ENCODE results near the gene NTN3. TPM values are rescaled to one million over a fixed set of nuclear protein-coding genes. Genes with fewer than 3 reads are reported as not detected.

The NTN3 gene
- total and polyA plus RNA-seq, 2 of the 4 experiments (the other 2 are of a cell fraction): 0.18 to 0.38 TPM

DNA sequence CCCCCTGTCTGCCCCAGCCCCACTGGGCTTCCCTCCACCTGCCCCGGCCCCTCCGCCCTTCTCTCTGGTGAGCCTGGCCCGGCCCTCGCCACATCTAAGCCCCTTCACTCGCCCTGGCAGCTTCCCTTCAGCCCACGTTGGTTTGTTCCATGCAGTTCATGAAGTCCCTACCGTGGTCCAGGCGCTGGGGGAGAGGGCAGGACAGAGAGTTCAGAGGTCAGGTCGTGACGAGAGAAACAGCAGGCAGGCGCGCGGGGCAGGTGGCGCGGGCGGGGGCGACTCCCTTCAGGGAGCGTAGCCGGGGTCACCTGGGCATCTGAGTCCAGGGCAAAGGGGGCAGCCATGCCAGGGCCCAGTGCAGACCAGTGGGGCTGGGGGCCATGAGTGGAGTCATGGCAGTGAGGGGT is 20.1 kb upstream of the NTN3 start:
- intact Hi-C loops (cut with micrococcal nuclease): no loop called here
- no peaks in the 10 kb centered on the region for H3K27me3 ChIP-seq (ENCODE audit: control insufficient read depth, insufficient read depth, low read length)
- POLR2A ChIA-PET (ENCODE audit: unreplicated experiment): no interaction called here
- no peaks in the 10 kb centered on the region for H3K9me3 ChIP-seq (ENCODE audit: control insufficient read depth, insufficient read depth, low read length)
- no peak overlapping the region for H4K91ac ChIP-seq (ENCODE audit: insufficient read depth, low read depth, low read length)
- no peak overlapping the region for H3K4me2 ChIP-seq (ENCODE audit: low read depth, low read length)
- no peak overlapping the region for H2BK120ac ChIP-seq (ENCODE audit: low read depth, low read length)
- CTCF ChIA-PET: no interaction called here
- H4K5ac ChIP-seq (ENCODE audit: low read depth, low read length): no peak overlapping the region
- H4K20me1 ChIP-seq (ENCODE audit: insufficient read depth, low read length): peaks cover 24% of the 10 kb centered on the region
- no peak overlapping the region for H2AK9ac ChIP-seq (replicated peaks; ENCODE audit: low read depth, low read length, poor library complexity)
- no peak overlapping the region for H2BK20ac ChIP-seq (ENCODE audit: low read depth, low read length)
- H3K4me3 ChIP-seq (ENCODE audit: insufficient read depth, low read depth, low read length): no peak overlapping the region
- peaks cover 34% of the 10 kb centered on the region for H3K36me3 ChIP-seq (ENCODE audit: control insufficient read depth, insufficient read depth, low read length)
- 96% methylated on average over 4 of the region's 19 CpGs; no CpG with 5 or more reads in 1 of the 2 experiments for WGBS, 2 experiments (ENCODE audit: extremely low coverage in 2 of 2, insufficient read length in 1 of 2)
- H3K14ac ChIP-seq (replicated peaks; ENCODE audit: low read depth, low read length): no peak overlapping the region
- in situ Hi-C loops (cut with MboI; ENCODE audit: low sequenced_read_pairs): no loop called here
- BruUV-seq (replicated peaks): no TSS peak
- H3K56ac ChIP-seq (ENCODE audit: extremely low read depth, insufficient read depth, low read length): no peak overlapping the region
- peaks cover 20% of the 10 kb centered on the region for H3K9me1 ChIP-seq (ENCODE audit: insufficient read depth, low read length)
- dilution Hi-C loops (cut with HindIII; ENCODE audit: low sequenced_read_pairs, unreplicated experiment): no loop called here
- no peak overlapping the region for H2BK5ac ChIP-seq (ENCODE audit: low read depth, low read length, poor library complexity, severe bottlenecking)
- no peak overlapping the region for H4K8ac ChIP-seq (ENCODE audit: low read depth in 2 of 2, low read length in 2 of 2)
- TF ChIP-seq RFX5 (IDR thresholded peaks at IDR 0.05; ENCODE audit: low read depth, low read length) (no peak), CHD1 (IDR thresholded peaks at IDR 0.05; ENCODE audit: low read depth, low read length) (no peak), MAFK (IDR thresholded peaks at IDR 0.05; ENCODE audit: low read depth, low read length) (no peak), MXI1 (IDR thresholded peaks at IDR 0.05; ENCODE audit: borderline replicate concordance, low read depth, low read length) (no peak)
- TF ChIP-seq, protein P1, sequence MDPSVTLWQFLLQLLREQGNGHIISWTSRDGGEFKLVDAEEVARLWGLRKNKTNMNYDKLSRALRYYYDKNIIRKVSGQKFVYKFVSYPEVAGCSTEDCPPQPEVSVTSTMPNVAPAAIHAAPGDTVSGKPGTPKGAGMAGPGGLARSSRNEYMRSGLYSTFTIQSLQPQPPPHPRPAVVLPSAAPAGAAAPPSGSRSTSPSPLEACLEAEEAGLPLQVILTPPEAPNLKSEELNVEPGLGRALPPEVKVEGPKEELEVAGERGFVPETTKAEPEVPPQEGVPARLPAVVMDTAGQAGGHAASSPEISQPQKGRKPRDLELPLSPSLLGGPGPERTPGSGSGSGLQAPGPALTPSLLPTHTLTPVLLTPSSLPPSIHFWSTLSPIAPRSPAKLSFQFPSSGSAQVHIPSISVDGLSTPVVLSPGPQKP (IDR thresholded peaks at IDR 0.05; ENCODE audit: borderline replicate concordance, low read depth, low read length): no peak
- TF ChIP-seq, protein P2, sequence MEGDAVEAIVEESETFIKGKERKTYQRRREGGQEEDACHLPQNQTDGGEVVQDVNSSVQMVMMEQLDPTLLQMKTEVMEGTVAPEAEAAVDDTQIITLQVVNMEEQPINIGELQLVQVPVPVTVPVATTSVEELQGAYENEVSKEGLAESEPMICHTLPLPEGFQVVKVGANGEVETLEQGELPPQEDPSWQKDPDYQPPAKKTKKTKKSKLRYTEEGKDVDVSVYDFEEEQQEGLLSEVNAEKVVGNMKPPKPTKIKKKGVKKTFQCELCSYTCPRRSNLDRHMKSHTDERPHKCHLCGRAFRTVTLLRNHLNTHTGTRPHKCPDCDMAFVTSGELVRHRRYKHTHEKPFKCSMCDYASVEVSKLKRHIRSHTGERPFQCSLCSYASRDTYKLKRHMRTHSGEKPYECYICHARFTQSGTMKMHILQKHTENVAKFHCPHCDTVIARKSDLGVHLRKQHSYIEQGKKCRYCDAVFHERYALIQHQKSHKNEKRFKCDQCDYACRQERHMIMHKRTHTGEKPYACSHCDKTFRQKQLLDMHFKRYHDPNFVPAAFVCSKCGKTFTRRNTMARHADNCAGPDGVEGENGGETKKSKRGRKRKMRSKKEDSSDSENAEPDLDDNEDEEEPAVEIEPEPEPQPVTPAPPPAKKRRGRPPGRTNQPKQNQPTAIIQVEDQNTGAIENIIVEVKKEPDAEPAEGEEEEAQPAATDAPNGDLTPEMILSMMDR (conservative IDR thresholded peaks at IDR 0.05; ENCODE audit: low read depth, low read length): no peak
- TF ChIP-seq, protein P3, sequence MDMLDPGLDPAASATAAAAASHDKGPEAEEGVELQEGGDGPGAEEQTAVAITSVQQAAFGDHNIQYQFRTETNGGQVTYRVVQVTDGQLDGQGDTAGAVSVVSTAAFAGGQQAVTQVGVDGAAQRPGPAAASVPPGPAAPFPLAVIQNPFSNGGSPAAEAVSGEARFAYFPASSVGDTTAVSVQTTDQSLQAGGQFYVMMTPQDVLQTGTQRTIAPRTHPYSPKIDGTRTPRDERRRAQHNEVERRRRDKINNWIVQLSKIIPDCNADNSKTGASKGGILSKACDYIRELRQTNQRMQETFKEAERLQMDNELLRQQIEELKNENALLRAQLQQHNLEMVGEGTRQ (IDR thresholded peaks at IDR 0.05; ENCODE audit: low read depth, low read length): no peak
- H3K23ac ChIP-seq (ENCODE audit: low read depth, low read length): no peak overlapping the region
- no peak overlapping the region for H3K27ac ChIP-seq (ENCODE audit: insufficient read depth, low read length)
- no peak overlapping the region for H3K9ac ChIP-seq (ENCODE audit: low read depth, low read length)
- ATAC-seq (ENCODE audit: low read depth) (no peak), DNase-seq (no peak)
- H2BK15ac ChIP-seq (ENCODE audit: low read depth, low read length): no peak overlapping the region
- H2AFZ ChIP-seq (replicated peaks; ENCODE audit: low read length, poor library complexity): no peak overlapping the region
- H2AK5ac ChIP-seq (ENCODE audit: low read depth, low read length): no peak overlapping the region
- H3K18ac ChIP-seq (ENCODE audit: low read depth, low read length): no peak overlapping the region
- H3K4me1 ChIP-seq (ENCODE audit: control insufficient read depth, insufficient read depth, low read length): peaks cover 5% of the 10 kb centered on the region
- H3K4ac ChIP-seq (ENCODE audit: low read depth, low read length): no peak overlapping the region
- H3K79me1 ChIP-seq (ENCODE audit: low read depth in 1 of 2, low read length in 2 of 2): peaks cover 11 to 61% of the 10 kb centered on the region in 2 experiments

All from IMR-90 (cell line).